ENCODE results near the gene SLC7A14.
A peak's percentile ranks its signal among the peaks of the same experiment; 100 is the strongest.

DNA sequence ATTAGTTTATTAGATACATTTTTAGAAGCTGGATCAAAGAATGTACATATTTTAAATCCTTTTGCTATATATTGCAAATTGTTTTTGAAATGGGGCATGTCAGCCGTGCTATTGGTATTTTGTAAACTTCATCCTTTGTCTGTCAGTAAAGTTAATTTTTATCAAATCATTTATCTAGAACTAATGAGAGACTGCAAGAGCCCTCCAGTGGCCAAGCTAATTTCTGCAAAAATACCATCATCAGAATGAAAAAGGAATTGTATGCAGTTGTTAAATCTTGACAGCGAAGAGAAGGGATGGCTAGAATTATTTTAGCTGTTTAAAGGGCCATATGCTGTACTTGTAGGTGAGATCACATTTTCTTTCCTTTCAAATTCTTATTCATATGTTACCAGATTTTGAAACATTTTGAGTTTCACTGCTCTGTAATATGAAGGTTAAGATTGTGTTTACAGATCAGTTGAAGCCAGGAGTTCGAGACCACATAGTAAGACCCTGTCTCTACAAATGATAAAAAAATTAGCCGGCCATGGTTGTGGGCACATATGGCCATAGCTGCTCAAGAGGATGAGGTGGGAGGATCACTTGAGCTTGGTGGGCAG is 175.3 kb downstream of the SLC7A14 start:
- no peak for TF ChIP-seq POLR2AphosphoS5 (IDR thresholded peaks at IDR 0.05)
- TF ChIP-seq, protein P1, sequence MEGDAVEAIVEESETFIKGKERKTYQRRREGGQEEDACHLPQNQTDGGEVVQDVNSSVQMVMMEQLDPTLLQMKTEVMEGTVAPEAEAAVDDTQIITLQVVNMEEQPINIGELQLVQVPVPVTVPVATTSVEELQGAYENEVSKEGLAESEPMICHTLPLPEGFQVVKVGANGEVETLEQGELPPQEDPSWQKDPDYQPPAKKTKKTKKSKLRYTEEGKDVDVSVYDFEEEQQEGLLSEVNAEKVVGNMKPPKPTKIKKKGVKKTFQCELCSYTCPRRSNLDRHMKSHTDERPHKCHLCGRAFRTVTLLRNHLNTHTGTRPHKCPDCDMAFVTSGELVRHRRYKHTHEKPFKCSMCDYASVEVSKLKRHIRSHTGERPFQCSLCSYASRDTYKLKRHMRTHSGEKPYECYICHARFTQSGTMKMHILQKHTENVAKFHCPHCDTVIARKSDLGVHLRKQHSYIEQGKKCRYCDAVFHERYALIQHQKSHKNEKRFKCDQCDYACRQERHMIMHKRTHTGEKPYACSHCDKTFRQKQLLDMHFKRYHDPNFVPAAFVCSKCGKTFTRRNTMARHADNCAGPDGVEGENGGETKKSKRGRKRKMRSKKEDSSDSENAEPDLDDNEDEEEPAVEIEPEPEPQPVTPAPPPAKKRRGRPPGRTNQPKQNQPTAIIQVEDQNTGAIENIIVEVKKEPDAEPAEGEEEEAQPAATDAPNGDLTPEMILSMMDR (IDR thresholded peaks at IDR 0.05), result peak in 1 of 2 donors; percentile 26
